Osteoblast (primary cell): ENCODE data around the gene L1CAM. TPM values are rescaled to one million over a fixed set of nuclear protein-coding genes. Genes with fewer than 3 reads are reported as not detected.
A peak's percentile ranks its signal among the peaks of the same experiment; 100 is the strongest.

Experiments
- DNase-seq: peaks from one replicate; pipeline ENCODE4 v3.0.0; 2011; ENCODE audit warnings: low spot score, mixed read lengths; ENCODE audit not compliant: insufficient read length; ENCODE audit errors: missing footprints
- H2AFZ ChIP-seq: 2 replicates; pipeline ENCODE4 v1.6.0; 2011; ENCODE audit warnings: mild to moderate bottlenecking, low read length
- H3K27ac ChIP-seq: 2 replicates; pipeline ENCODE4 v1.5.1; 2011; ENCODE audit warnings: mild to moderate bottlenecking, low read depth, low read length, moderate library complexity
- H3K27me3 ChIP-seq: 2 replicates; pipeline ENCODE4 v1.6.0; 2012; ENCODE audit warnings: mild to moderate bottlenecking, control low read depth, inconsistent platforms, low read length, moderate library complexity; ENCODE audit not compliant: insufficient read depth
- H3K36me3 ChIP-seq: 2 replicates; pipeline ENCODE4 v1.5.1; 2011; ENCODE audit warnings: mild to moderate bottlenecking, low read length, control low read depth, moderate library complexity; ENCODE audit not compliant: insufficient read depth
- H3K4me1 ChIP-seq: 2 replicates; pipeline ENCODE4 v1.5.1; 2011; ENCODE audit warnings: mild to moderate bottlenecking, low read length, control low read depth, moderate library complexity; ENCODE audit not compliant: insufficient read depth
- H3K4me2 ChIP-seq: 2 replicates; pipeline ENCODE4 v1.6.0; 2011; ENCODE audit warnings: mild to moderate bottlenecking, low read length; ENCODE audit not compliant: insufficient read depth
- H3K4me3 ChIP-seq: fragments of 200-600 bp; sonication (generic); 3 replicates; pipeline ENCODE4 v1.5.1; 2012; ENCODE audit warnings: mild to moderate bottlenecking, low read length, inconsistent platforms; ENCODE audit not compliant: insufficient read depth
- H3K79me2 ChIP-seq: 2 replicates; pipeline ENCODE4 v1.6.0; 2012; ENCODE audit warnings: mild to moderate bottlenecking, low read length, control low read depth, inconsistent platforms; ENCODE audit not compliant: insufficient read depth
- H3K9me3 ChIP-seq: 2 replicates; pipeline ENCODE4 v1.5.1; 2011; ENCODE audit warnings: low read depth, low read length, control low read depth
- H4K20me1 ChIP-seq: 2 replicates; pipeline ENCODE4 v1.6.0; 2012; ENCODE audit warnings: mild to moderate bottlenecking, low read length, control low read depth; ENCODE audit not compliant: insufficient read depth
- CTCF ChIP-seq: IDR thresholded peaks from 2 replicates; pipeline ENCODE4 v1.5.1; 2011; ENCODE audit warnings: mild to moderate bottlenecking, low read depth, low read length, moderate library complexity; ENCODE audit errors: extremely low read depth
- total RNA-seq: library from RNA; depleted of rRNA; stranded (reverse); fragments of >200 nt; gene quantifications from 2 replicates; pipeline ENCODE4 v1.2.3, GENCODE V29; 2012

L1CAM gene
- total RNA-seq, 1 donor, result under 0.01 TPM

GRCh38 chrX:153913211-153913610, 27.2 kb upstream of the L1CAM start:
- Histone ChIP-seq H3K79me2 (no peaks in the 10 kb centered on the region), H3K9me3 (no peaks in the 10 kb centered on the region), H3K27ac (no peak overlapping the region), H4K20me1 (no peaks in the 10 kb centered on the region), H3K4me3 (no peak overlapping the region), H3K4me2 (no peak overlapping the region), H2AFZ (no peak overlapping the region), H3K27me3 (no peaks in the 10 kb centered on the region), H3K4me1 (no peaks in the 10 kb centered on the region), H3K36me3 (no peaks in the 10 kb centered on the region)
- TF ChIP-seq CTCF, result no peak
- DNase-seq, result peak; percentile 55

GRCh38 chrX:153911798-153912197, 25.8 kb upstream of the L1CAM start:
- Histone ChIP-seq H3K4me2 (no peak overlapping the region), H2AFZ (no peak overlapping the region), H3K79me2 (no peaks in the 10 kb centered on the region), H3K27ac (no peak overlapping the region), H3K9me3 (no peaks in the 10 kb centered on the region), H4K20me1 (no peaks in the 10 kb centered on the region), H3K4me1 (no peaks in the 10 kb centered on the region), H3K36me3 (no peaks in the 10 kb centered on the region), H3K27me3 (no peaks in the 10 kb centered on the region), H3K4me3 (no peak overlapping the region)
- no peak for TF ChIP-seq CTCF
- DNase-seq, result peak; percentile 37

GRCh38 chrX:153910446-153910845, 24.5 kb upstream of the L1CAM start:
- H3K4me3 ChIP-seq, result no peak overlapping the region
- H3K36me3 ChIP-seq, result no peaks in the 10 kb centered on the region
- no peak for DNase-seq
- H4K20me1 ChIP-seq, result no peaks in the 10 kb centered on the region
- no peak overlapping the region for H2AFZ ChIP-seq
- H3K4me1 ChIP-seq, result no peaks in the 10 kb centered on the region
- no peaks in the 10 kb centered on the region for H3K9me3 ChIP-seq
- H3K79me2 ChIP-seq, result no peaks in the 10 kb centered on the region
- H3K4me2 ChIP-seq, result no peak overlapping the region
- H3K27ac ChIP-seq, result no peak overlapping the region
- TF ChIP-seq CTCF, result no peak
- H3K27me3 ChIP-seq, result no peaks in the 10 kb centered on the region

- Histone ChIP-seq H4K20me1 (no peaks in the 10 kb centered on the region), H3K79me2 (no peaks in the 10 kb centered on the region), H3K4me1 (no peaks in the 10 kb centered on the region), H3K36me3 (no peaks in the 10 kb centered on the region), H3K27ac (no peak overlapping the region), H3K4me2 (no peak overlapping the region), H3K9me3 (no peaks in the 10 kb centered on the region), H2AFZ (no peak overlapping the region), H3K4me3 (no peak overlapping the region), H3K27me3 (no peaks in the 10 kb centered on the region)
- DNase-seq, result no peak
- TF ChIP-seq CTCF, result no peak
These were observed 24.0 kb upstream of the L1CAM start for GRCh38 chrX:153909980-153910360.
